T-helper 2 cell treated with Interferon-gamma antibody and Interleukin-4, amounts not matched to agents 5 μg/mL and 100 μg/mL, for 36 hours (primary cell): ENCODE measurements around the gene UBE2R2.
"Not testable (repeated sequence)": the region's sequence is repeated elsewhere in the genome, so short reads cannot be mapped to it uniquely, and the experiment has no call there.

Source experiments
- DNase-seq: peaks from one replicate; pipeline ENCODE4 v3.0.0; 2021; ENCODE audit warnings: low spot score
- H3K27ac Mint-ChIP-seq: one replicate; pipeline ENCODE4 v1.8.0; 2021; ENCODE audit warnings: mild to moderate bottlenecking, mixed read lengths
- H3K27me3 Mint-ChIP-seq: one replicate; pipeline ENCODE4 v1.8.0; 2021; ENCODE audit warnings: low read depth, mixed read lengths
- H3K36me3 Mint-ChIP-seq: one replicate; pipeline ENCODE4 v1.8.0; 2021; ENCODE audit warnings: low read depth, mixed read lengths
- H3K4me1 Mint-ChIP-seq: one replicate; pipeline ENCODE4 v1.8.0; 2021; ENCODE audit warnings: low read depth, mixed read lengths
- H3K4me3 Mint-ChIP-seq: one replicate; pipeline ENCODE4 v1.8.0; 2022; ENCODE audit warnings: mild to moderate bottlenecking, moderate library complexity, mixed read lengths
- H3K9me3 Mint-ChIP-seq: one replicate; pipeline ENCODE4 v1.8.0; 2021; ENCODE audit warnings: mixed read lengths

Gene UBE2R2

DNA sequence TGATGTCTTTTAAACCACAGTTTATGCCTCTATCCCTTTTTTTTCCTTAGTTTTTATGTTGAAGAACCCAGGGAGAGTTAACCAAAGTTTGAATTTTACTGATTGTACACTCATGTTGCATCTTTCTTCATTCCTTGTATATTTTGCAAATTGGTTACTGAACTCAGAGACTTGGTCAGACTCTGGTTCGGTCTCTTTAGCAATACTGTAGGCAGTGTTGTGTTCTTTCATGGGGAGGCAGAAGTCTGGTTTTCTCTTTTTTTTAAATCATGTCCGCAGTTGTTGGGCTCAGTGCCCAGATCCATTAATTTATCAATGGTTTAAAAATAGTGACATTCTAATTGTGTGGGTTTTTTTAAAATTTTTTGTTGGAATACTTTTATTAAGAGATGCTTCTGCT, 23.4 kb downstream of the UBE2R2 start:
- no peaks in the 10 kb centered on the region for H3K9me3 Mint-ChIP-seq
- no peak for DNase-seq
- H3K4me1 Mint-ChIP-seq = peaks cover 16% of the 10 kb centered on the region
- no peak overlapping the region for H3K4me3 Mint-ChIP-seq
- H3K27ac Mint-ChIP-seq = no peak overlapping the region
- H3K36me3 Mint-ChIP-seq = no peaks in the 10 kb centered on the region
- no peaks in the 10 kb centered on the region for H3K27me3 Mint-ChIP-seq

DNA sequence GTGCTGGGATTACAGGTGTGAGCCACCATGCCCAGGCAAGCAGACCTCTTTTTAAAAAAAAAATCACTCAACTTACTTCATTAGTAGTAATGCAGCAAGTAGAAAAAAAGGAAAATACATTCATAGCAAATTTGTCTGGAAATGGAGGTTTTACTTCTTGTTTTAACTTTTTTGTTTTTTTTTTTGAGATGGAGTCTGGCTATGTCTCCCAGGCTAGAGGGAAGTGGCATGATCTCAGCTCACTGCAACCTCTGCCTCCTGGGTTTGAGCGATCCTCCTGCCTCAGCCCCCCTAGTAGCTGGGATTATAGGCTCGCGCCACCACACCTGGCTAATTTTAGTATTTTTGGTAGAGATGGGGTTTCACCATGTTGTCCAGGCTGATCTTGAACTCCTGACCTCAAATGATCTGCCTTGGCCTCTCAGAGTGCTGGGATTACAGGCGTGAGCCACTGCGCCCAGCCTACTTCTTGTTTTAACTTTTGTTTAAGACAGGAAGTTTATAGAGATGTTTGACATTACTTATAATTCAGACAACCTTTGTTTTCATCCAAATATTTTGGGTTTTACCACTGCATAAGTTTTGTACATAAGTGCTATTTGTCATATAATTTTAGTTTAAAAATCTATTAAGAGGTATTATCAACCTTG, 26.5 kb downstream of the UBE2R2 start:
- no peak for DNase-seq
- H3K27ac Mint-ChIP-seq = no peak overlapping the region

DNA sequence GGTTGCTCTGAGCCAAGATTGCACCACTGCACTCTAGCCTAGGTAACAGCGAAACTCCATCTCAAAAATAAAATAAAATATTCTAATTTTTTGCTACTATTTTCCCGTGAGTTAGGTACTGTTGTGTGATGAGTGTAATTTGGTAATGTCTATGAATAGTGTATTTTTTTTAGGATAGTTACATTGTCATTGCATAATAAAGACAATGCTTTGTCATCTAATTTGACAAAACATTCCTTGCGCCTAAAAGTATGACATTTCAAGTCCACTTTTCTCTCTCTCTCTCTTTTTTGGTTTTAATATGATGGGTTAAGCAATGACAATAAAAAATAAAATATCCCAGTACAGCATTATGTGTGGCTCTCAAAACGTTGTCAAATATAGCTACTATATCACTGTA, 29.3 kb downstream of the UBE2R2 start:
- H3K4me1 Mint-ChIP-seq = peaks cover 26% of the 10 kb centered on the region
- no peak for DNase-seq
- peaks cover 1% of the 10 kb centered on the region for H3K36me3 Mint-ChIP-seq
- no peak overlapping the region for H3K4me3 Mint-ChIP-seq
- H3K27ac Mint-ChIP-seq = no peak overlapping the region
- H3K9me3 Mint-ChIP-seq = no peaks in the 10 kb centered on the region
- H3K27me3 Mint-ChIP-seq = no peaks in the 10 kb centered on the region

More for the DNA sequence above, 26.5 kb downstream of the UBE2R2 start:
- Mint-ChIP-seq H3K4me3 (no peak overlapping the region), H3K36me3 (peaks cover 1% of the 10 kb centered on the region), H3K27me3 (no peaks in the 10 kb centered on the region), H3K9me3 (no peaks in the 10 kb centered on the region), H3K4me1 (peaks cover 21% of the 10 kb centered on the region)

DNA sequence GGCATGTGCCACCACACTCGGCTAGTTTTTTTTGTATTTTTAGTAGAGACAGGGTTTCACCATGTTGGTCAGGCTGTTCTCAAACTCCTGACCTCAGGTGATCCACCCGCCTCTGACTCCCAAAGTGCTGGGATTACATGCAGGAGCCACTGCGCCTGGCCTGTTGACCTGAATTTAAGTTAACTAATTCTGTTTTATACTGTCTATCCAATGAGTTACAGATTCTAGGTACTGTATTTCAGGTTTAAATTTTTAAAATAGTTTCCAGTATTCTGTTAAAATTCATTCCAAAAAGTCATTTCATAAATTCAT, 30.9 kb downstream of the UBE2R2 start:
- H3K27me3 Mint-ChIP-seq, H3K36me3 Mint-ChIP-seq, DNase-seq, H3K27ac Mint-ChIP-seq, H3K4me3 Mint-ChIP-seq, H3K9me3 Mint-ChIP-seq: not testable (repeated sequence)
- H3K4me1 Mint-ChIP-seq = peaks cover 21% of the 10 kb centered on the region

DNA sequence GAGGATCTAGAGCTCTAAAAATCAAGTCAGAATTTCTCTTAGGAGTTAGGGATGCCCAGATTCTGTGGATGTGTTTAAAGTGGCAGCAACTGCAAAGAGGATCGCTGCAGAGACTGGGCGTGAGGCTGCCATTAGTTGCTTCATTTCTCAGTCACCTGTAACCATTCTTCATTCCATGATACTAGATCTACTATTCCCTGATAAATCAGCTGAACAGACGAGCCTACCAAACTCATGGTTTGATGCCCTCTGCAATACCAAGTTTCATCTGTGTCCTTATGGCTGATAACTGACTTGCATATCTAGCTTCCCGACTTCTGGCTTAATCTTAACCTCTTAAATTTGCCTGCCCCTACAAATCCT, 33.3 kb downstream of the UBE2R2 start:
- peaks cover 26% of the 10 kb centered on the region for H3K4me1 Mint-ChIP-seq

DNA sequence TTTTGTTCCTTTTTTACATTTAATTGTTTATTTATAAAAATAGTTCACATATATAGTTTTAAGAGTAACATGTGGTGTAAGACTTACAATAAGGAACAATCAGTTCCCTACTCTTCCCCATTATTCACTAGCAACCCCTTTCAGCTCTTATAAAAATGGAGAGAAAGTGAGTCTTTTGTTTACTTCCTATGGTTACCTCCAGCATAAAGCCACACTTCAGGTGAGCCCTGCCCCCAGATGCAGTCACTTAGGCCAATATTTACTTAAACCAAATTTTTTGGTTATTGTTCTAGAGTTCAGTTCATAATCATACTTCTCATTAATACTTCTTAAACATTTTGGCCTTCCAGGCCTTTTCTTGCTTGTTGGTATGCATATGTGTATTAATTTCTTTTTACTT, 33.7 kb downstream of the UBE2R2 start:
- peaks cover 28% of the 10 kb centered on the region for H3K4me1 Mint-ChIP-seq
- no peak overlapping the region for H3K27ac Mint-ChIP-seq
- DNase-seq = no peak
- no peaks in the 10 kb centered on the region for H3K9me3 Mint-ChIP-seq
- no peak overlapping the region for H3K4me3 Mint-ChIP-seq
- H3K36me3 Mint-ChIP-seq = peaks cover 1% of the 10 kb centered on the region
- no peaks in the 10 kb centered on the region for H3K27me3 Mint-ChIP-seq

More for the DNA sequence above, 33.3 kb downstream of the UBE2R2 start:
- Mint-ChIP-seq H3K4me3 (no peak overlapping the region), H3K27ac (no peak overlapping the region), H3K9me3 (no peaks in the 10 kb centered on the region), H3K27me3 (no peaks in the 10 kb centered on the region), H3K36me3 (peaks cover 1% of the 10 kb centered on the region)
- DNase-seq = no peak

DNA sequence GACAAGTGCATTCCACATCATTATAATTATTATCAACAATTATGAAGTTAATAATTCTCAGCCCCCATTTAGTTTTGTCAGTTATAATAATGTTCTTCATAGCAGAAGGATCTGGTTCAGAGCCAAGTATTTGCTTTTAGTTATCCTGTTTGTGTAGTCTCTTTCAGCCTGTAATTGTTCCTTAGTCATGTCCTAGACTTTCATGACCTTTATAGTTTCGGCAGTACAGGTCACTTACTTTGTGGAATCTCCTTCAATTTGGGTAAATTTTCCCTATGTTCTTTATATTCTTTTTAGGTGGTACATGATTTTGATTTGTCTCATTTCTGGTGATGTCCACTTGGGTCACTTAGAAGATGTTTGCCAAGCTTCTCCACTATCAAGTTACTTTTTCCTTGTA, 34.3 kb downstream of the UBE2R2 start:
- Mint-ChIP-seq H3K27ac (no peak overlapping the region), H3K4me1 (peaks cover 29% of the 10 kb centered on the region), H3K36me3 (peaks cover 2% of the 10 kb centered on the region), H3K4me3 (no peak overlapping the region), H3K9me3 (no peaks in the 10 kb centered on the region), H3K27me3 (no peaks in the 10 kb centered on the region)
- no peak for DNase-seq

DNA sequence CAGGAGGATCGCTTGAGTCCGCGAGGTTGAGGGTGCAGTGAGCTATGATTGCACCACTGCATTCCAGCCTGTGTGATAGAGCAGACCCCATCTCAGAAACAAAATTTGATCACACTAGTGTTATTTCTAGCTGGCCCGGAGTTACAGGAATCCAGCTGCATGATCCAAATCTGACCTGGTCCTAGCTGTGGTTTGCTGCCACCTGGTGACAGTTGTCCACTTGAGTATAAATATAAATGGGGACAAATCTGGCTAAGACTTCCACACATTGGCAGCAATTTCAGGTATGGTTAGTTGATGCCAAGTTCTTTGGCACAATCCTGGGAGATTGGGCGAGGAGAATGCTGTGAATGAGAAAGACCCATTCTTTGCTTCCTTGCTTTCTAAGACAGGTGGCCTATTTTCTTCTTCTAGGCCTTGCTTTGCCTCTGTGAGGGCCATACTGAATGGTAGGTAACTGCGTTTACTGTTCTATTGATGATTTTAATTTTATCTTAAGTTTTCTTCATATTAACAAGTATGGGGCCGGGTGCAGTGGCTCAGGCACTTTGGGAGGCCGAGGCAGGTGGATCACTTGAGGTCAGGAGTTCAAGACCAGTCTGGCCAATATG, 35.4 kb downstream of the UBE2R2 start:
- H3K4me1 Mint-ChIP-seq = peaks cover 28% of the 10 kb centered on the region
- no peaks in the 10 kb centered on the region for H3K27me3 Mint-ChIP-seq
- DNase-seq = peak; percentile 8
- no peaks in the 10 kb centered on the region for H3K9me3 Mint-ChIP-seq
- peaks cover 2% of the 10 kb centered on the region for H3K36me3 Mint-ChIP-seq
- H3K4me3 Mint-ChIP-seq = no peak overlapping the region
- H3K27ac Mint-ChIP-seq = no peak overlapping the region

DNA sequence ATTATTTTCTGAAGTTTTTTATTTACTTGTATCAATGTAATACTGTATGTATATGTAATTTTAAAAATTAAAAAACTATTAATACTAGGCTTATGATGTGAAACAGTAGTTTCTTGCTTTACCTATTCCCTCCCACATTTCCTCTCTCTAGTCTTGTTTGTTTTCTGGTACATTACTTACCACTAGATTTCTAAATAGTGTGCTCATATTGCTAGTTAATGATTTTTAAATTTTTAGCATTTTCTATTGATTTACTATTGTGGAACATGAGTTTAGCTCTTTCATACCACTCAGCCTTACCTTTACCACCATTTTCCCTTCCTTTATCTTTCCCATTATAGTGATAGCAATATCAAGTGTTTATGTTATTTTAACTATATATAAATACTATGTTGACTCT, 39.3 kb downstream of the UBE2R2 start:
- Mint-ChIP-seq H3K27ac (no peak overlapping the region), H3K4me3 (no peak overlapping the region), H3K27me3 (no peaks in the 10 kb centered on the region), H3K36me3 (peaks cover 3% of the 10 kb centered on the region), H3K4me1 (peaks cover 19% of the 10 kb centered on the region), H3K9me3 (no peaks in the 10 kb centered on the region)
- no peak for DNase-seq

DNA sequence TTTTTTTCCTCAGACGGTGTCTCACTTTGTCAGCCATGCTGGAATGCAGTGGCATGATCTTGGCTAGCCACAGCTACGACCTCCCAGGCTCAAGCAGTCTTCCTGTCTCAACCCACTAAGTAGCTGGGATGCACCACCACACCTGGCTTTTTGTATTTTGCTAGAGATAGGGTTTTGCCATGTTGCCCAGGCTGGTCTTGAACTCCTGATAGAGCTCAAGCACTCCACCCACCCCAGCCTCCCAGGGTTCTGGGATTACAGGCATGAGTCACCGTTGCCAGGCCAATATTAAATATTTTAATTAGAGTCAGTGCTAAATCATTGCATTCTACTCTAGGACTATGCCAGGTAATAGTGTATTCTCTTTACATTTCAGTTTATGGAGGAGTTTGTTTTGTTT, 41.5 kb downstream of the UBE2R2 start:
- Mint-ChIP-seq H3K4me1 (peaks cover 17% of the 10 kb centered on the region), H3K27ac (no peak overlapping the region), H3K9me3 (no peaks in the 10 kb centered on the region)

DNA sequence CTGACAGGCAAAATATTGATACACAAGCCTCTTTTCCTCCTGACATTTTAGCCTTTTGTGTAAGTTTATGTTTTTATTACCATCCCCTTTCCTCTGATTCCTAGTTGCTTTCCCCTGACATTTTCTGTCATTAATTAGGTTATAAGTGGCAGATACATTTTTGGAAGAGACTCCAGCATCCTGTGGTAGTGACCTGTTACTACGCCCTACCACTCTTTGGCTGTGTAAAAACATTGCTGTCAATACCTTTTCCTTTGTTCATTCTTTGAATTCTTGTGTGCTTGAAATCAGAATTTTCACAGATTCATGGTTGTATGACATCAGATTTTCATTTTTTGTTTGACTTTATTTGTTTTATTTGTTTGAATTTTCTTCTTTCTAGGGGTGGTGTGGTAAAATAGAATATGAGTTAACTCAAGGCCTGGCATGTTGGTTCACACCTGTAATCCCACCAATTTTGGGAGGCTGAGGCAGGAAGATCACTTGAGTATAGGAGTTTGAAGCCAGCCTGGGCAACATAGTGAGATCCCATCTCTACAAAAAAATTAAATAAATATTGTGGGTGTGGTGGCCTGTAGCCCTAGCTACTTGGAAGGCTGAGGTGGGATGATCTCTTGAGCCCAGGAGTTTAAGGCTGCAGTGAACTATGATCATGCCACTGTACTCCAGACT, 43.4 kb downstream of the UBE2R2 start:
- Mint-ChIP-seq H3K4me3 (no peak overlapping the region), H3K27me3 (no peaks in the 10 kb centered on the region), H3K36me3 (peaks cover 7% of the 10 kb centered on the region), H3K9me3 (no peaks in the 10 kb centered on the region), H3K27ac (peak overlapping the region; percentile 64), H3K4me1 (peaks cover 11% of the 10 kb centered on the region)
- DNase-seq = no peak

More for the DNA sequence above, 41.5 kb downstream of the UBE2R2 start:
- Mint-ChIP-seq H3K36me3 (peaks cover 5% of the 10 kb centered on the region), H3K4me3 (no peak overlapping the region), H3K27me3 (no peaks in the 10 kb centered on the region)
- no peak for DNase-seq

DNA sequence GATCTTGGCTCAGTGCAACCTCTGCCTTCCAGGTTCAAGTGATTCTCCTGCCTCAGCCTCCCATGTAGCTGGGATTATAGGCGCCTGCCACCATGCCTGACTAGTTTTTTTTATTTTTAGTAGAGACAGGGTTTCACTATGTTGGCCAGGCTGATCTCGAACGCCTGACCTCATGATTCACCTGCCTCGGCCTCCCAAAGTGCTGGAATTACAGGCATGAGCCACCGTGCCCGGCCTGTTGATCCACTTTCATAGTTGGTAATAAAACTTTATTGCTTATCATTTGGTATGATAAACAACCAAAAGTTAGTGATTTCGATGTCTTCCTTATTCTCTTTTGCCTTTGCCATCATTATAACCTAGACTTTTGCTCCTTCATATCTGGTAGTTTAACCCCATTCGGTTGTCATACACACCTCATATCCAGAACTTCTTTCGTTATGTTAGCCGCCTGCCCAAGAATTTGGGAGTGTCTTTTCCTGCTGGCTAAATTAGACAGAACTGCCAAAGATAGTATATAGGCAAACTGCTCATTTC, 45.0 kb downstream of the UBE2R2 start:
- no peak for DNase-seq
- Mint-ChIP-seq H3K9me3 (no peaks in the 10 kb centered on the region), H3K27me3 (no peaks in the 10 kb centered on the region), H3K27ac (no peak overlapping the region), H3K4me3 (no peak overlapping the region), H3K4me1 (peaks cover 5% of the 10 kb centered on the region), H3K36me3 (peaks cover 7% of the 10 kb centered on the region)

DNA sequence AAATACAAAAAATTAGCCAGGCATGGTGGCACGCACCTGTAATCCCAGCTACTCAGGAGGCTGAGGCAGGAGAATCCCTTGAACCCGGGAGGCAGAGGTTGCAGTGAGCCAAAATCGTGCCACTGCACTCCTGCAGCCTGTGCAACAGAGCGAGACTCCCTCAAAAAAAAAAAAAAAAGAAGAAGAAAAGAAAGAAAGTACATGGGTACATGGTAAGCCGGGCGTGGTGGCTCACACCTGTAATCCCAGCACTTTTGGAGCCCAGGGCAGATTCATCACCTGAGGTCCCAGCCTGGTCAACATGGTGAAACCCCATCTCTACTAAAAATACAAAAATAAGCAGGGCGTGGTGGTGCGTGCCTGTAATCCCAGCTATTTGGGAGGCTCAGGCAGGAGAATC, 46.1 kb downstream of the UBE2R2 start:
- H3K36me3 Mint-ChIP-seq, H3K27ac Mint-ChIP-seq, H3K4me3 Mint-ChIP-seq, H3K9me3 Mint-ChIP-seq, DNase-seq, H3K4me1 Mint-ChIP-seq, H3K27me3 Mint-ChIP-seq: not testable (repeated sequence)

DNA sequence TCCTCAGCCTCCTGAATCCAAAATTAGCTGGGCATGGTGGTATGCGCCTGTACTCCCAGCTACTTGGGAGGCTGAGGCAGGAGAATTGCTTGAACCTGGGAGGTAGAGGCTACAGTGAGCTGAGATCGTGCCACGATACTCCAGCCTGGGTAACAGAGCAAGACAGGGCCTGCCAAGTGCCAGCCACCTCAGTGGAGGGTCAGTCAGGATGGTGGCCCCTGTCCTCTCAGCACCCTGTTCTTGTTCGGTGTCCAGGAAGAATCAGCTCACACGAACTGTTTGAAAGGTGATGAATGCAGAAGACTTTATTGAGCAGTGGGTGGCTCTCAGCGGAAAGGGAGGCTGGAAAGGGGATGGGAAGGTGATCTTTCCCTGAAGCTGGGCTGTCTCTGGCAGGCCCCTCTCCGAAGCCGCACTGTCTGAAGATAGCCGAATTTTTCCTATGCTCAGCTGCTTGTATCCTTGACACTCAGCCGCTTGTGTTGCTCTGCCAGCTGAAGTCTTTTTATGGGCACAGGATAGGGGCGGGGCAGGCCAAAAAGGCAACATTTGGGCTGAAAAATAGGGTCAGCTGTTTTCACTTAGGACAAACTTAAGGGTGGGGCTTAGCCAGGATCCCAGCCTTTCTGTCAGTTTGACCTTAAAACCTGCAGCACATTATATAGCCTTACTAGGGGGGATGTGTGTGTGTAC, 50.9 kb downstream of the UBE2R2 start:
- Mint-ChIP-seq H3K4me1 (peaks cover 9% of the 10 kb centered on the region), H3K4me3 (no peak overlapping the region), H3K27me3 (no peaks in the 10 kb centered on the region), H3K9me3 (no peaks in the 10 kb centered on the region), H3K36me3 (peaks cover 8% of the 10 kb centered on the region), H3K27ac (no peak overlapping the region)
- no peak for DNase-seq
